Measurements from ENCODE around the gene MAST4.

Gene MAST4

GRCh38 chr5:66841264-66841663, 245.1 kb downstream of the MAST4 start:
- DNase-seq (ENCODE audit: low read depth in 2 of 2): no peak

- DNase-seq (ENCODE audit: low read depth in 2 of 2): no peak
These were observed 246.3 kb downstream of the MAST4 start for GRCh38 chr5:66842540-66842939.

- no peak for DNase-seq (ENCODE audit: low read depth in 2 of 2)
These were observed 246.9 kb downstream of the MAST4 start for GRCh38 chr5:66843065-66843464.

GRCh38 chr5:66848749-66849641, 252.8 kb downstream of the MAST4 start:
- no peak for DNase-seq (ENCODE audit: low read depth in 2 of 2)

GRCh38 chr5:66849803-66850202, 253.6 kb downstream of the MAST4 start:
- DNase-seq (ENCODE audit: low read depth in 2 of 2): no peak

GRCh38 chr5:66850354-66851075, 254.3 kb downstream of the MAST4 start:
- DNase-seq (ENCODE audit: low read depth in 2 of 2): no peak

- no peak for DNase-seq (ENCODE audit: low read depth in 2 of 2)
These were observed 255.1 kb downstream of the MAST4 start for GRCh38 chr5:66851306-66851705.

GRCh38 chr5:66854416-66854815, 258.2 kb downstream of the MAST4 start:
- DNase-seq (ENCODE audit: low read depth in 2 of 2): no peak

GRCh38 chr5:66856041-66856805, 260.0 kb downstream of the MAST4 start:
- DNase-seq (ENCODE audit: low read depth in 2 of 2): no peak

- no peak for DNase-seq (ENCODE audit: low read depth in 2 of 2)
These were observed 263.3 kb downstream of the MAST4 start for GRCh38 chr5:66859526-66859925.

GRCh38 chr5:66860199-66860975, 264.2 kb downstream of the MAST4 start:
- DNase-seq (ENCODE audit: low read depth in 2 of 2): no peak

- no peak for DNase-seq (ENCODE audit: low read depth in 2 of 2)
These were observed 265.2 kb downstream of the MAST4 start for GRCh38 chr5:66861402-66861801.

GRCh38 chr5:66862020-66862419, 265.8 kb downstream of the MAST4 start:
- DNase-seq (ENCODE audit: low read depth in 2 of 2): no peak

- DNase-seq (ENCODE audit: low read depth in 2 of 2): no peak
These were observed 267.3 kb downstream of the MAST4 start for GRCh38 chr5:66863243-66864170.

GRCh38 chr5:66864240-66864884, 268.2 kb downstream of the MAST4 start:
- DNase-seq (ENCODE audit: low read depth in 2 of 2): no peak

GRCh38 chr5:66867618-66868322, 271.6 kb downstream of the MAST4 start:
- DNase-seq (ENCODE audit: low read depth in 2 of 2): no peak

GRCh38 chr5:66869347-66869746, 273.2 kb downstream of the MAST4 start:
- DNase-seq (ENCODE audit: low read depth in 2 of 2): no peak

- no peak for DNase-seq (ENCODE audit: low read depth in 2 of 2)
These were observed 274.5 kb downstream of the MAST4 start for GRCh38 chr5:66870708-66871107.

- DNase-seq (ENCODE audit: low read depth in 2 of 2): no peak
These were observed 275.5 kb downstream of the MAST4 start for GRCh38 chr5:66871651-66872050.
